HG03432 (cell line): ENCODE results near the gene LONRF3.

Experiments used
- ATAC-seq: cut with Tn5 transposase; IDR thresholded peaks from one replicate; pipeline ENCODE4 v1.9.1; 2021; ENCODE audit warnings: mild to moderate bottlenecking, moderate library complexity; ENCODE audit not compliant: unreplicated experiment

LONRF3 gene

DNA sequence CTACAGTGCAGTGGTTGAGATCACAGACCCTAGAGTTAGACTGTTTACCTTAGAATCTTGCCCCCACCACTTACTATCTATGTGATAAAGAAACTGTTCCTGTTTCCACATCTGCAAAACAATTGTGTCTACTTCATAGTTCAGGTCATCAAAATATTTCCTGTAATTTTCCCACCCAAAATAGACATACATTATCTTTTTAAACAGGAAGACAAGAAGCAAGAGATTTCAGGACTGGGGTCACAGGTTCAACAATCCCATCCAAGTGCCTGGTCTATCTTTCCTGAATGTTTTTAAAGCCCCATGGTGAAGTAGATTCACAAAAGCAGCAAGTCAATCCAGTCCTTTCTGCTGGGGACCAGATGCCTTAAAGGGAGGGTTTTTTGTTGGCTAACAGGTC lies 56.6 kb downstream of the LONRF3 start:
- ATAC-seq, result no peak

- no peak for ATAC-seq
These were observed 62.0 kb downstream of the LONRF3 start for GRCh38 chrX:119036107-119037029.

GRCh38 chrX:119040432-119040831 lies 66.0 kb downstream of the LONRF3 start:
- no peak for ATAC-seq

GRCh38 chrX:119041175-119041574 lies 66.8 kb downstream of the LONRF3 start:
- no peak for ATAC-seq

DNA sequence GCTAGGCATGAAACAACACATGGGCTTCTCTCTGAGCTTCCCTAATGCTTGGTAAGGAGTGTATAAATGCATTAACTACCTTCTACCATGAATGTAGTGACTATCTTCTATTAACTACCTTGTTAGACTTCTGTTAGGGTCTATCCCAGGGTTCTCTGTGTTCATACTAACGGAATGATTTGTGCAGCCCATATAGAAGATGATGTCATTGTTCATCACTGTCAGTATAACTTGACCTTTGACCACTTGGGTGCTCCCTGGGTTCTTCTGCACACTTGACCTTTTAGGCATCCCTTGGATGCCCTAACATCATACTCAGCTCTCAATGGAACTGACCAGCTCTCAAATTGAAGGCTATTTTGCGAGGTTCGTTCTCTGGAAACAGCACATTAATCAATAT lies 67.6 kb downstream of the LONRF3 start:
- ATAC-seq, result no peak

GRCh38 chrX:119042996-119043395 lies 68.6 kb downstream of the LONRF3 start:
- no peak for ATAC-seq

GRCh38 chrX:119045884-119046283 lies 71.5 kb downstream of the LONRF3 start:
- ATAC-seq, result no peak

DNA sequence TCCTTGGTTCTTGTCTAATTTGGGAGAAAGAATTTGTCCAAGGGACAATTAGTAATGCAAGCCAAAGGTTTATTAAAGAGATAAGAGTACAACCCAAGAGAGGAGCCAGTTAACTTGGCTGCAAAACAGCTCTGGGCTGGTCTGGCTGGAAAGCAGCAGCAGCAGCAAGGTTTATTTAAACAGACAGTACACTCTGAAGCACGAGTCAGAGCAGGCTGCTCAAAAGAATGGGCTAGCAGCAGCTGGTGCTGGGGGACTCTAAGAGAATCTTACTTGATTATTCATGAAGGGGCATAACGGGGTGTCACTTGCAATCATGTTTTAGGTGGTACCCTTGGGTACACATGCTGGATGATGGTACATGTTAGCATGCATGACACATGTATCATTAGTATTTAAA lies 81.3 kb downstream of the LONRF3 start:
- no peak for ATAC-seq

- no peak for ATAC-seq
These were observed 88.4 kb downstream of the LONRF3 start for GRCh38 chrX:119062750-119063374.

DNA sequence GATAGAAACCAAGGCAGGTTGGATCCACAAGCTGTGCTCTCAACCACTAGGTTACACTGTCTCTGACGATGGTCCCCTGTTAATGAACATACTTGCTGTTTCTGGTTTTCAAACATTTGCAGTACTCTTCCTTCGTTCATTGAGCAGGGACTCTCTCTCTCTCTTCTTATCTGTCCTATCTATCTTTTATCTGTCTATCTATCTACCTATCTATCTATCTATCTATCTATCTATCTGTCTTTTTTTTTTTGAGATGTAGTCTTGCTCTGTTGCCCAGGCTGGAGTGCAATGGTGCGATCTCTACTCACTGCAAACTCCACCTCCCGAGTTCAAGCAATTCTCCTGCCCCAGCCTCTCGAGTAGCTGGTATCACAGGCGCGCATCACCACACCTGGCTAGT lies 89.0 kb downstream of the LONRF3 start:
- ATAC-seq, result no peak

GRCh38 chrX:119067023-119067739 lies 92.8 kb downstream of the LONRF3 start:
- ATAC-seq, result peak; percentile 51
